IPS-20b (cell line): ENCODE data around the gene LRFN2.

Experiments used
- H3K27ac ChIP-seq: one replicate; pipeline ENCODE4 v1.5.1; 2013; ENCODE audit warnings: low read length
- H3K27me3 ChIP-seq: 2 replicates; pipeline ENCODE4 v1.6.1; 2013; ENCODE audit warnings: mild to moderate bottlenecking, low read length, inconsistent platforms; ENCODE audit not compliant: insufficient read depth
- H3K36me3 ChIP-seq: 2 replicates; pipeline ENCODE4 v1.6.1; 2013; ENCODE audit warnings: low read depth, mild to moderate bottlenecking, inconsistent platforms, low read length, moderate library complexity; ENCODE audit not compliant: insufficient read depth
- H3K4me1 ChIP-seq: 2 replicates; pipeline ENCODE4 v1.6.1; 2013; ENCODE audit warnings: mild to moderate bottlenecking, control low read depth, inconsistent platforms, low read length, moderate library complexity; ENCODE audit not compliant: insufficient read depth
- H3K4me3 ChIP-seq: 2 replicates; pipeline ENCODE4 v1.5.1; 2013; ENCODE audit warnings: mild to moderate bottlenecking, low read length, inconsistent platforms
- H3K9ac ChIP-seq: 2 replicates; pipeline ENCODE4 v1.6.1; 2013; ENCODE audit warnings: low read depth, mild to moderate bottlenecking, inconsistent platforms, low read length, moderate library complexity
- H3K9me3 ChIP-seq: 2 replicates; pipeline ENCODE4 v1.6.1; 2013; ENCODE audit warnings: mild to moderate bottlenecking, low read depth, low read length, inconsistent platforms; ENCODE audit not compliant: insufficient read depth

The LRFN2 gene

GRCh38 chr6:40541556-40542174 lies 45.5 kb downstream of the LRFN2 start:
- no peak overlapping the region for H3K4me3 ChIP-seq
- H3K4me1 ChIP-seq: peaks cover 21% of the 10 kb centered on the region; the same call in 1 of the 2 replicates
- H3K27me3 ChIP-seq: no peaks in the 10 kb centered on the region
- no peak overlapping the region for H3K27ac ChIP-seq
- H3K9ac ChIP-seq: no peak overlapping the region
- no peaks in the 10 kb centered on the region for H3K9me3 ChIP-seq
- H3K36me3 ChIP-seq: no peaks in the 10 kb centered on the region

- Histone ChIP-seq H3K4me1 (peaks cover 15% of the 10 kb centered on the region; the same call in 1 of the 2 replicates), H3K36me3 (no peaks in the 10 kb centered on the region), H3K9ac (no peak overlapping the region), H3K27me3 (no peaks in the 10 kb centered on the region), H3K27ac (no peak overlapping the region), H3K9me3 (no peaks in the 10 kb centered on the region), H3K4me3 (no peak overlapping the region)
Observed at GRCh38 chr6:40540790-40541189, 46.4 kb downstream of the LRFN2 start.

- peaks cover 8% of the 10 kb centered on the region; the same call in 1 of the 2 replicates for H3K4me1 ChIP-seq
- H3K27me3 ChIP-seq: no peaks in the 10 kb centered on the region
- no peak overlapping the region for H3K9ac ChIP-seq
Observed at GRCh38 chr6:40539853-40540252, 47.3 kb downstream of the LRFN2 start.

GRCh38 chr6:40538556-40538955 lies 48.6 kb downstream of the LRFN2 start:
- Histone ChIP-seq H3K27me3 (no peaks in the 10 kb centered on the region), H3K9me3 (no peaks in the 10 kb centered on the region), H3K4me1 (peaks cover 8% of the 10 kb centered on the region; the same call in 1 of the 2 replicates), H3K36me3 (no peaks in the 10 kb centered on the region), H3K9ac (no peak overlapping the region), H3K27ac (no peak overlapping the region), H3K4me3 (no peak overlapping the region)

More at GRCh38 chr6:40539853-40540252, 47.3 kb downstream of the LRFN2 start:
- no peak overlapping the region for H3K27ac ChIP-seq
- H3K36me3 ChIP-seq: no peaks in the 10 kb centered on the region
- H3K4me3 ChIP-seq: no peak overlapping the region
- H3K9me3 ChIP-seq: no peaks in the 10 kb centered on the region

GRCh38 chr6:40537446-40537845 lies 49.7 kb downstream of the LRFN2 start:
- no peaks in the 10 kb centered on the region for H3K9me3 ChIP-seq
- H3K36me3 ChIP-seq: no peaks in the 10 kb centered on the region
- H3K9ac ChIP-seq: no peak overlapping the region
- H3K27ac ChIP-seq: no peak overlapping the region
- H3K4me1 ChIP-seq: peaks cover 5% of the 10 kb centered on the region; the same call in 1 of the 2 replicates
- H3K27me3 ChIP-seq: no peaks in the 10 kb centered on the region
- H3K4me3 ChIP-seq: no peak overlapping the region

GRCh38 chr6:40536442-40536841 lies 50.7 kb downstream of the LRFN2 start:
- Histone ChIP-seq H3K36me3 (no peaks in the 10 kb centered on the region), H3K27ac (no peak overlapping the region), H3K4me1 (no peaks in the 10 kb centered on the region), H3K27me3 (no peaks in the 10 kb centered on the region), H3K9ac (no peak overlapping the region), H3K9me3 (no peaks in the 10 kb centered on the region), H3K4me3 (no peak overlapping the region)

GRCh38 chr6:40535819-40536380 lies 51.3 kb downstream of the LRFN2 start:
- Histone ChIP-seq H3K27ac (no peak overlapping the region), H3K4me1 (no peaks in the 10 kb centered on the region), H3K27me3 (no peaks in the 10 kb centered on the region), H3K36me3 (no peaks in the 10 kb centered on the region), H3K9ac (no peak overlapping the region), H3K9me3 (no peaks in the 10 kb centered on the region), H3K4me3 (no peak overlapping the region)

GRCh38 chr6:40535110-40535818 lies 51.9 kb downstream of the LRFN2 start:
- Histone ChIP-seq H3K4me1 (no peaks in the 10 kb centered on the region), H3K27me3 (no peaks in the 10 kb centered on the region), H3K36me3 (no peaks in the 10 kb centered on the region), H3K4me3 (no peak overlapping the region), H3K9me3 (no peaks in the 10 kb centered on the region), H3K27ac (no peak overlapping the region), H3K9ac (no peak overlapping the region)

GRCh38 chr6:40532349-40533000 lies 54.7 kb downstream of the LRFN2 start:
- Histone ChIP-seq H3K9ac (no peak overlapping the region), H3K9me3 (no peaks in the 10 kb centered on the region), H3K4me1 (peaks cover 3% of the 10 kb centered on the region; the same call in 1 of the 2 replicates), H3K4me3 (no peak overlapping the region), H3K27ac (no peak overlapping the region), H3K36me3 (no peaks in the 10 kb centered on the region), H3K27me3 (no peaks in the 10 kb centered on the region)

GRCh38 chr6:40529919-40530318 lies 57.2 kb downstream of the LRFN2 start:
- Histone ChIP-seq H3K4me3 (no peak overlapping the region), H3K9ac (no peak overlapping the region), H3K27me3 (no peaks in the 10 kb centered on the region), H3K9me3 (no peaks in the 10 kb centered on the region), H3K36me3 (no peaks in the 10 kb centered on the region), H3K4me1 (peaks cover 10% of the 10 kb centered on the region; the same call in 1 of the 2 replicates), H3K27ac (no peak overlapping the region)

- Histone ChIP-seq H3K27me3 (no peaks in the 10 kb centered on the region), H3K4me3 (no peak overlapping the region), H3K9ac (no peak overlapping the region), H3K36me3 (no peaks in the 10 kb centered on the region), H3K27ac (no peak overlapping the region), H3K4me1 (peaks cover 19% of the 10 kb centered on the region; the same call in 1 of the 2 replicates), H3K9me3 (no peaks in the 10 kb centered on the region)
Observed at GRCh38 chr6:40529040-40529439, 58.1 kb downstream of the LRFN2 start.
